Gastrocnemius medialis (tissue), 4 donors: ENCODE measurements around the gene ZNF536. TPM values are rescaled to one million over a fixed set of nuclear protein-coding genes. Genes with fewer than 3 reads are reported as not detected.

ENCODE experiments used
- ATAC-seq, 2 donors: fragments of 150-250 bp; one replicate each; pipeline ENCODE4 v1.9.1; 2016
- DNase-seq, 2 donors: peaks; one replicate each; pipeline ENCODE4 v3.0.0-alpha.2; 2019
- H3K27ac ChIP-seq, 4 donors: fragments of 200-600 bp; sonication (generic); 1 replicate in 1 of 4; 2 replicates in 3 of 4; pipeline ENCODE4 v1.5.1; 2016 to 2018; ENCODE audit warnings: mild to moderate bottlenecking in 2 of 4, moderate library complexity in 1 of 4
- H3K27me3 ChIP-seq, 3 donors: fragments of 200-600 bp; sonication (generic) in 2 of 3; 1 replicate in 1 of 3; 2 replicates in 2 of 3; pipeline versions ENCODE4 v1.5.1 to v1.6.0; 2016 to 2019; ENCODE audit warnings: mild to moderate bottlenecking in 1 of 3, moderate library complexity in 1 of 3
- H3K36me3 ChIP-seq, 2 donors: fragments of 200-600 bp; sonication (generic) in 1 of 2; one replicate each; pipeline ENCODE4 v1.5.1; 2017 to 2018
- H3K4me1 ChIP-seq, 2 donors: fragments of 200-600 bp; sonication (generic) in 1 of 2; one replicate each; pipeline ENCODE4 v1.5.1; 2016 to 2017; ENCODE audit warnings: mild to moderate bottlenecking in 2 of 2
- H3K4me3 ChIP-seq, 4 donors: fragments of 200-600 bp; sonication (generic) in 3 of 4; 1 replicate in 1 of 4; 2 replicates in 3 of 4; pipeline ENCODE4 v1.5.1; 2016 to 2019; ENCODE audit warnings: mild to moderate bottlenecking in 2 of 4
- H3K9me3 ChIP-seq, 3 donors: fragments of 200-600 bp; sonication (generic) in 2 of 3; 1 replicate in 1 of 3; 2 replicates in 2 of 3; pipeline ENCODE4 v1.5.1; 2016 to 2019
- POLR2A ChIP-seq, 2 donors: fragments of 450-650 bp; IDR thresholded peaks; one replicate each; pipeline ENCODE4 v1.6.1; 2017; ENCODE audit warnings: antibody characterized with exemption in 2 of 2, mild to moderate bottlenecking in 2 of 2, moderate library complexity in 2 of 2
- in situ Hi-C, 4 donors: fragments of 200-750 bp; cut with MboI; loops; one replicate each; pipeline versions ENCODE4 v1.15.0 to v1.8.0; 2017; ENCODE audit warnings: low sequenced_read_pairs in 4 of 4
- intact Hi-C: fragments of 100-400 bp; cut with DNase I; formaldehyde crosslinking; loops from one replicate; pipeline ENCODE4 v1.15.1; 2023; ENCODE audit warnings: low total_unique reads
- total RNA-seq, 4 donors: library from RNA; depleted of rRNA; stranded (reverse); fragments of >200 nt; gene quantifications; one replicate each; pipeline versions ENCODE4 v1.1.0 to v1.2.3, GENCODE V29; 2016
- TF ChIP-seq, protein P1 (sequence below), 5 experiments: fragments of 450-650 bp in 3 of 5; fragments of 200-600 bp in 2 of 5; sonication (generic) in 2 of 5; IDR thresholded peaks in 4 of 5; conservative IDR thresholded peaks in 1 of 5; 1 replicate in 4 of 5; 2 replicates in 1 of 5; pipeline ENCODE4 v1.5.1; 2016 to 2019; ENCODE audit warnings: antibody characterized with exemption in 5 of 5, mild to moderate bottlenecking in 3 of 5, moderate library complexity in 3 of 5

ZNF536 gene
- total RNA-seq, 4 donors from 2014 or later = 0.12 to 0.44 (median 0.20) TPM; not detected in 1

GRCh38 chr19:30512176-30513081, 140.2 kb downstream of the ZNF536 start:
- Histone ChIP-seq H3K36me3 (no peaks in the 10 kb centered on the region), H3K4me1 (no peaks in the 10 kb centered on the region), H3K27me3 (peaks cover 0 to 9% (median 0%) of the 10 kb centered on the region in 3 donors), H3K9me3 (no peaks in the 10 kb centered on the region), H3K27ac (no peak overlapping the region), H3K4me3 (no peak overlapping the region)
- intact Hi-C loops (no loop called here), in situ Hi-C loops (no loop called here)
- TF ChIP-seq POLR2A (IDR thresholded peaks at IDR 0.05) = no peak
- TF ChIP-seq, protein P1, sequence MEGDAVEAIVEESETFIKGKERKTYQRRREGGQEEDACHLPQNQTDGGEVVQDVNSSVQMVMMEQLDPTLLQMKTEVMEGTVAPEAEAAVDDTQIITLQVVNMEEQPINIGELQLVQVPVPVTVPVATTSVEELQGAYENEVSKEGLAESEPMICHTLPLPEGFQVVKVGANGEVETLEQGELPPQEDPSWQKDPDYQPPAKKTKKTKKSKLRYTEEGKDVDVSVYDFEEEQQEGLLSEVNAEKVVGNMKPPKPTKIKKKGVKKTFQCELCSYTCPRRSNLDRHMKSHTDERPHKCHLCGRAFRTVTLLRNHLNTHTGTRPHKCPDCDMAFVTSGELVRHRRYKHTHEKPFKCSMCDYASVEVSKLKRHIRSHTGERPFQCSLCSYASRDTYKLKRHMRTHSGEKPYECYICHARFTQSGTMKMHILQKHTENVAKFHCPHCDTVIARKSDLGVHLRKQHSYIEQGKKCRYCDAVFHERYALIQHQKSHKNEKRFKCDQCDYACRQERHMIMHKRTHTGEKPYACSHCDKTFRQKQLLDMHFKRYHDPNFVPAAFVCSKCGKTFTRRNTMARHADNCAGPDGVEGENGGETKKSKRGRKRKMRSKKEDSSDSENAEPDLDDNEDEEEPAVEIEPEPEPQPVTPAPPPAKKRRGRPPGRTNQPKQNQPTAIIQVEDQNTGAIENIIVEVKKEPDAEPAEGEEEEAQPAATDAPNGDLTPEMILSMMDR (IDR thresholded peaks at IDR 0.05 in 4 of 5, conservative IDR thresholded peaks at IDR 0.05 in 1 of 5) = no peak
- ATAC-seq = no peak
- no peak for DNase-seq

- no peaks in the 10 kb centered on the region for H3K36me3 ChIP-seq
- H3K9me3 ChIP-seq = no peaks in the 10 kb centered on the region
- DNase-seq = no peak
- no peak overlapping the region for H3K4me3 ChIP-seq
- no peaks in the 10 kb centered on the region for H3K4me1 ChIP-seq
- no peak overlapping the region for H3K27ac ChIP-seq
- intact Hi-C loops = no loop called here
- in situ Hi-C loops = no loop called here
- H3K27me3 ChIP-seq = peaks cover 0 to 9% (median 0%) of the 10 kb centered on the region in 3 donors
- TF ChIP-seq, protein P1 (IDR thresholded peaks at IDR 0.05 in 4 of 5, conservative IDR thresholded peaks at IDR 0.05 in 1 of 5) = no peak
- no peak for TF ChIP-seq POLR2A (IDR thresholded peaks at IDR 0.05)
- no peak for ATAC-seq
Measured at GRCh38 chr19:30513082-30513411, 140.9 kb downstream of the ZNF536 start.

GRCh38 chr19:30516111-30516510, 143.9 kb downstream of the ZNF536 start:
- ATAC-seq (no peak), DNase-seq (no peak)
- Histone ChIP-seq H3K4me3 (no peak overlapping the region), H3K27ac (no peak overlapping the region), H3K4me1 (no peaks in the 10 kb centered on the region), H3K9me3 (no peaks in the 10 kb centered on the region), H3K27me3 (peaks cover 0 to 7% (median 0%) of the 10 kb centered on the region in 3 donors), H3K36me3 (no peaks in the 10 kb centered on the region)
- TF ChIP-seq, protein P1 (IDR thresholded peaks at IDR 0.05 in 4 of 5, conservative IDR thresholded peaks at IDR 0.05 in 1 of 5) = no peak
- no peak for TF ChIP-seq POLR2A (IDR thresholded peaks at IDR 0.05)
- intact Hi-C loops = no loop called here
- in situ Hi-C loops = no loop called here

- H3K27ac ChIP-seq = no peak overlapping the region
- in situ Hi-C loops = no loop called here
- H3K27me3 ChIP-seq = peaks cover 0 to 3% (median 0%) of the 10 kb centered on the region in 3 donors
- ATAC-seq (no peak), DNase-seq (no peak)
- H3K4me1 ChIP-seq = no peaks in the 10 kb centered on the region
- H3K9me3 ChIP-seq = no peaks in the 10 kb centered on the region
- H3K4me3 ChIP-seq = no peak overlapping the region
- H3K36me3 ChIP-seq = no peaks in the 10 kb centered on the region
- no peak for TF ChIP-seq POLR2A (IDR thresholded peaks at IDR 0.05)
- TF ChIP-seq, protein P1 (IDR thresholded peaks at IDR 0.05 in 4 of 5, conservative IDR thresholded peaks at IDR 0.05 in 1 of 5) = no peak
- intact Hi-C loops = no loop called here
Measured at GRCh38 chr19:30516531-30516930, 144.3 kb downstream of the ZNF536 start.
